SU-DHL-6 (cell line): ENCODE results near the gene IRF1.
"Not testable (repeated sequence)": the region's sequence is repeated elsewhere in the genome, so short reads cannot be mapped to it uniquely, and the experiment has no call there.

Experiments
- CTCF ChIP-seq: fragments of 200-600 bp; sonication (generic); IDR thresholded peaks from one replicate; pipeline ENCODE4 v1.5.1; 2017; ENCODE audit warnings: antibody characterized with exemption, mild to moderate bottlenecking, low read length, moderate library complexity; ENCODE audit not compliant: insufficient read depth, poor library complexity, severe bottlenecking
- EZH2phosphoT487 ChIP-seq: fragments of 200-600 bp; sonication (generic), shearing (Covaris generic); conservative IDR thresholded peaks from 2 replicates; pipeline ENCODE4 v1.6.1; 2018; ENCODE audit warnings: mild to moderate bottlenecking, antibody characterized with exemption, low read length, moderate library complexity, mixed read lengths

- not testable (repeated sequence) for TF ChIP-seq EZH2phosphoT487, CTCF
Observed at GRCh38 chr5:132524877-132525276, 34.3 kb upstream of the IRF1 start.
